Progenitor cell of endocrine pancreas (in vitro differentiated cells): Measurements from ENCODE around the gene UBL4A. TPM values are rescaled to one million over a fixed set of nuclear protein-coding genes. Genes with fewer than 3 reads are reported as not detected.

Experiments
- DNase-seq: peaks from one replicate; pipeline ENCODE4 v3.0.0; 2021; ENCODE audit warnings: low spot score; ENCODE audit not compliant: unreplicated experiment
- H3K27ac Mint-ChIP-seq: 2 replicates; pipeline ENCODE4 v1.8.0; 2021; ENCODE audit warnings: mild to moderate bottlenecking, moderate library complexity, mixed read lengths
- H3K27me3 Mint-ChIP-seq: 2 replicates; pipeline ENCODE4 v1.8.0; 2021; ENCODE audit warnings: mixed read lengths
- H3K36me3 Mint-ChIP-seq: 2 replicates; pipeline ENCODE4 v1.8.0; 2022; ENCODE audit warnings: mixed read lengths; ENCODE audit not compliant: insufficient read depth
- H3K4me1 Mint-ChIP-seq: 2 replicates; pipeline ENCODE4 v1.8.0; 2021; ENCODE audit warnings: low read depth, mixed read lengths
- H3K4me3 Mint-ChIP-seq: 2 replicates; pipeline ENCODE4 v1.8.0; 2021; ENCODE audit warnings: low read depth, mild to moderate bottlenecking, moderate library complexity, mixed read lengths
- H3K9me3 Mint-ChIP-seq: 2 replicates; pipeline ENCODE4 v1.8.0; 2021; ENCODE audit warnings: low read depth, mixed read lengths
- total RNA-seq: library from RNA; stranded (reverse); gene quantifications from 2 replicates; pipeline ENCODE4 v1.2.1, GENCODE V29; 2021
- TF ChIP-seq, protein P1 (sequence below): fragments of 200-600 bp; sonication (generic); IDR thresholded peaks from one replicate; pipeline ENCODE4 v1.5.0; 2021; ENCODE audit warnings: antibody characterized with exemption, mild to moderate bottlenecking; ENCODE audit not compliant: unreplicated experiment

UBL4A gene
- total RNA-seq, 1 donor from 2014 or later, result 20.0 TPM

DNA sequence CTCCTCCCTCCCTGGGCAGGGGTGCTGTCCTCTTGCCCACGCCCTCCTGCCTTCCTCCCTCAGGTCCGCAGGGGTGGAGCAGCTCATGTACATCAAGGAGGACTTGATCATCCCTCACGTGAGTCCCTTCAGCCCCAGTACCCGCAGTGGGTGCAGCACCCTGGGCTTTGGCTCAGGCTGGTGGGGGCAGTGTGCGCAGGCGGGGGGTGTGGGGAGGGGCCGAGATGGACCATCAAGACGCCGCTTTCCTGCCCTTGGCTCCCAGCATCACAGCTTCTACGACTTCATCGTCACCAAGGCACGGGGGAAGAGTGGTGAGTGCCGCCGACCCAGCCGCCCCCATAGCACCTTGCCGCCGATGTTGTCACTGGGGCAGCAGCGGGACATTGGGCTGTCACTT, 36.8 kb downstream of the UBL4A start:
- TF ChIP-seq, protein P1, sequence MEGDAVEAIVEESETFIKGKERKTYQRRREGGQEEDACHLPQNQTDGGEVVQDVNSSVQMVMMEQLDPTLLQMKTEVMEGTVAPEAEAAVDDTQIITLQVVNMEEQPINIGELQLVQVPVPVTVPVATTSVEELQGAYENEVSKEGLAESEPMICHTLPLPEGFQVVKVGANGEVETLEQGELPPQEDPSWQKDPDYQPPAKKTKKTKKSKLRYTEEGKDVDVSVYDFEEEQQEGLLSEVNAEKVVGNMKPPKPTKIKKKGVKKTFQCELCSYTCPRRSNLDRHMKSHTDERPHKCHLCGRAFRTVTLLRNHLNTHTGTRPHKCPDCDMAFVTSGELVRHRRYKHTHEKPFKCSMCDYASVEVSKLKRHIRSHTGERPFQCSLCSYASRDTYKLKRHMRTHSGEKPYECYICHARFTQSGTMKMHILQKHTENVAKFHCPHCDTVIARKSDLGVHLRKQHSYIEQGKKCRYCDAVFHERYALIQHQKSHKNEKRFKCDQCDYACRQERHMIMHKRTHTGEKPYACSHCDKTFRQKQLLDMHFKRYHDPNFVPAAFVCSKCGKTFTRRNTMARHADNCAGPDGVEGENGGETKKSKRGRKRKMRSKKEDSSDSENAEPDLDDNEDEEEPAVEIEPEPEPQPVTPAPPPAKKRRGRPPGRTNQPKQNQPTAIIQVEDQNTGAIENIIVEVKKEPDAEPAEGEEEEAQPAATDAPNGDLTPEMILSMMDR, result no peak
- Mint-ChIP-seq H3K27ac (no peak overlapping the region), H3K4me3 (no peak overlapping the region), H3K9me3 (peaks cover 13% of the 10 kb centered on the region), H3K36me3 (peaks cover 17% of the 10 kb centered on the region), H3K27me3 (no peaks in the 10 kb centered on the region), H3K4me1 (no peaks in the 10 kb centered on the region)
- no peak for DNase-seq

GRCh38 chrX:154448484-154448883, 37.9 kb downstream of the UBL4A start:
- H3K9me3 Mint-ChIP-seq, result peaks cover 7% of the 10 kb centered on the region
- TF ChIP-seq, protein P1, result no peak
- H3K4me3 Mint-ChIP-seq, result no peak overlapping the region
- H3K27me3 Mint-ChIP-seq, result no peaks in the 10 kb centered on the region
- peaks cover 14% of the 10 kb centered on the region for H3K36me3 Mint-ChIP-seq
- H3K4me1 Mint-ChIP-seq, result no peaks in the 10 kb centered on the region
- DNase-seq, result no peak
- H3K27ac Mint-ChIP-seq, result no peak overlapping the region

GRCh38 chrX:154446430-154446829, 40.0 kb downstream of the UBL4A start:
- H3K4me3 Mint-ChIP-seq, result no peak overlapping the region
- no peak overlapping the region for H3K27ac Mint-ChIP-seq
- DNase-seq, result no peak
- H3K4me1 Mint-ChIP-seq, result no peaks in the 10 kb centered on the region
- TF ChIP-seq, protein P1, result no peak
- H3K36me3 Mint-ChIP-seq, result peaks cover 10% of the 10 kb centered on the region
- peaks cover 4% of the 10 kb centered on the region for H3K9me3 Mint-ChIP-seq
- no peaks in the 10 kb centered on the region for H3K27me3 Mint-ChIP-seq

DNA sequence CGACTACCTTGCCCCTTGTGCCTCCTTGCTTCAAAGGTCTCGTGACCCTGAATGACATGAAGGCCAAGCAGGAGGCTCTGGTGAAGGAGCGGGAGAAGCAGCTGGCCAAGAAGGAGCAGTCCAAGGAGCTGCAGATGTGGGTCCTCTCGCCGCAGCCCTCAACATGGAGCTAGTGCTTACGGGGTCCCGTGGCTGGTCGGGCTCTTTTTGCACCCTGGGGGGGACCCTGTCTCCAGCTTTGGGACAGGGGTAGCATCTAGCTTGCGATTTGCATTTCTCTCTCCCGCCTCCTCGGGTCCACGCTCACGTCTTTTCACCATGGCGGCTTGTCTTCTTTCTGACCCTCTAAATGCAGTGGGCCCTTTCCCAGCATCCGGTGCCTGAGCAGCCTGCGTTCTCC, 40.6 kb downstream of the UBL4A start:
- H3K9me3 Mint-ChIP-seq, result peaks cover 4% of the 10 kb centered on the region
- no peak overlapping the region for H3K27ac Mint-ChIP-seq
- no peaks in the 10 kb centered on the region for H3K27me3 Mint-ChIP-seq
- no peaks in the 10 kb centered on the region for H3K4me1 Mint-ChIP-seq
- TF ChIP-seq, protein P1, result no peak
- peak overlapping the region; percentile 42 for H3K4me3 Mint-ChIP-seq
- no peak for DNase-seq
- H3K36me3 Mint-ChIP-seq, result peaks cover 10% of the 10 kb centered on the region

GRCh38 chrX:154444755-154445246, 41.6 kb downstream of the UBL4A start:
- peaks cover 9% of the 10 kb centered on the region for H3K36me3 Mint-ChIP-seq
- H3K4me1 Mint-ChIP-seq, result no peaks in the 10 kb centered on the region
- peaks cover 4% of the 10 kb centered on the region for H3K9me3 Mint-ChIP-seq
- no peak overlapping the region for H3K27ac Mint-ChIP-seq
- no peak for DNase-seq
- peak overlapping the region; percentile 42 for H3K4me3 Mint-ChIP-seq
- TF ChIP-seq, protein P1, result no peak
- no peaks in the 10 kb centered on the region for H3K27me3 Mint-ChIP-seq
